Hepatic stellate cell (primary cell): ENCODE measurements around the gene SPOCK3.

Experiments used
- DNase-seq: peaks from one replicate; pipeline ENCODE4 v3.0.0; 2011; ENCODE audit warnings: low spot score

Gene SPOCK3

DNA sequence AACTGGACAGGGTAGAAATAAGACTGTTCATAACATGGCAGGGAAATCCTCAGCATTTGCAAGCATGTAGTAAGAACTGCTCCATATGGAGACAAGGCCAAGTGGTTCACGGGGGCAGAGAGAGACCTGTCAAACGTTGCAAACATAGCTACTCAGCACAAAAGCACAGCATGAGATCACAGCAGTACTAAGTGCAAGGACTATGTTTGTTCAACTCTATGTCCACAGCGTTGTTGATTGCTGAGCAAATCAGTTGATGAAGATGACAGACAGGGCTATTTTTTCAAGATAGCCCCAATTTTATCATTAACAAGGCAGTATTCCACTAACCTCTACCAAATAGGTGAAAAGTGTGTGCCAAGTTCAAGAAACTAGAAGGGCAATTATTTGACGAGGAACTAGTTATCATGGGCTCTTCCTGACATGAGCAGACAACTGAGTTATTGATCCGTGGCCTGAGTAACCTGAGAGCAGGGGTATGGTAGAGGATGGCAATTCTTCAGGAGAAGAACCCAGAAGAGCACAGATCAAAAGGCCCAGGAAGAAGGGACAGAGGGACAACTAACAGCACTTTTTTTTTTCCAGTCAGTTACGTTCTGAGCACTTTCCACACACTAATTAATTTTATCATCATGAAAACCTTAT is 57.4 kb downstream of the SPOCK3 start:
- DNase-seq: no peak

GRCh38 chr4:167171928-167172327 is 62.4 kb downstream of the SPOCK3 start:
- DNase-seq: no peak

DNA sequence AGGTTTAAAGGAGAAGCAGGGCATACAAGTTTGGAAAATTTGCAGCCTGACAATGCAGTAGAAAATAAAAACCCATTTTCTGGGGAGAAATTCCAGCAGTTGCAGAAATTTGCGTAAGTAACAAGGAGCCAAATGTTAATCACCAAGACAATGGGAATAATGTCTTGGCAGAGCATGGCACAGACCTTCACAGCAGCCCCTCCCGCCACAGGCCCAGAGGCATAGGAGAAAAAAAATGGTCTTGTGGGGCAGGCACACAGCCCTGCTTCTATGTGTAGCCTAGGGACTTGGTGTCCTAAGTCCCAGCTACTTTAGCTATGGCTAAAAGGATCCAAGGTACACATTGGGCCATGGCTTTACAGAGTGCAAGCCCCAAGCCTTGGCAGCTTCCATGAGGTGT is 65.7 kb downstream of the SPOCK3 start:
- DNase-seq: no peak

GRCh38 chr4:167150587-167150986 is 83.7 kb downstream of the SPOCK3 start:
- DNase-seq: no peak

DNA sequence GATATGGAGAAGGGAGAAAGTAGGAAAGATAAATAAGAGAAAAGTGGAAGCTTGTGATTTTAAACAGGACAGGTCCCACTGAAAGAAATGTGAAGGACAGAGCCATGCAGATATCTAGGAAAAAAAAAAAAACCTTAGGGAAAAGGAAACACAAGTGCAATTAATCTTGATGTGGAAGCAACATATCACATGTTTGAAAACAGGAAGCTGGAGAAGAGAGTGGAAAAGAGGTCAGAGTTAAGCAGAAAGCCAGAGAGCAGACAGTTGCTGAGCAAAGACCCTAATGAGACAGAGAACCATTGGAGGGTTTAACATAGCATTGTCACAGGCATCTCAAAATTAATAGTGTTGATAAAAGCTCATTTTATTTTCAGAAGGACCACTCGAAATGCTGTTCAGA is 89.7 kb downstream of the SPOCK3 start:
- DNase-seq: no peak

GRCh38 chr4:167143018-167143417 is 91.3 kb downstream of the SPOCK3 start:
- no peak for DNase-seq

DNA sequence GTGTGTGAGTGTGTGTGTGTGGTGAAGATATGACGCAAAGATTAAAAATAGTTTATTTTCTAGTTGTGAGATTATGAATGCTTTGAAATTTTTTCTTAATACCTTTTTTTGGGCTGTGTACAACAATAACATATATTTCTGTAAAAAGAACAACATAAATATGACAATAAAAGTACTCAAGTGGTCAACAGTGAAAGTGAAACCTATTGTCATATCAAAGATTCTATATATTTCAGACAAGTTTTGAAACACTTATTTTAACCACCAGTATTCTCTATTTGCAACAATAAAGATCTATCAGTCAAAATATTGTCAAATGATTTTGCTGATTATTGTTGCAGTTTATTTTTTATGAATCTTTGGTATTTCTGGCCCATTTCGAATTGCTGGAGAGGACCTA is 98.0 kb downstream of the SPOCK3 start:
- DNase-seq: no peak

- DNase-seq: no peak
Measured at GRCh38 chr4:167129146-167129545, 105.1 kb downstream of the SPOCK3 start.

GRCh38 chr4:167119392-167119791 is 114.9 kb downstream of the SPOCK3 start:
- DNase-seq: no peak

DNA sequence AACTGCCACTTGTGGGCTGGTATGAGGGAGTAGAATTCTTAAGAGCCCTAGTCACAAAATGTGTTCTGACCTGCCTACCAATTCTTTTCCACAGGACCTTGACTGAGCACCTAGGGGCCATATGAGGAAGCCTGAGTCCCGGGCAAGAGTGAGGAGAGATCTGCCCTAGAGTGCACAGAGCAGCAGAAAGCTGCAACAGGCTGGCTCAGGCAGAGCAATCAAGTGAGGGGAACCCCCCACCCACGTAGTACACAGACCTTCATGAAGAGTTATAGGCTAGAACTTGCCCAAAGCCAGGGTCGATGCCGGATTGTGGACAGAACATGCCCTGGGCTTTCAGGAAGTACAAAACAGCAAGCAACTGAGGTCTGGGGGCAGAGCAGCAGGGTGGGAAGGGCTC is 117.0 kb downstream of the SPOCK3 start:
- DNase-seq: no peak

DNA sequence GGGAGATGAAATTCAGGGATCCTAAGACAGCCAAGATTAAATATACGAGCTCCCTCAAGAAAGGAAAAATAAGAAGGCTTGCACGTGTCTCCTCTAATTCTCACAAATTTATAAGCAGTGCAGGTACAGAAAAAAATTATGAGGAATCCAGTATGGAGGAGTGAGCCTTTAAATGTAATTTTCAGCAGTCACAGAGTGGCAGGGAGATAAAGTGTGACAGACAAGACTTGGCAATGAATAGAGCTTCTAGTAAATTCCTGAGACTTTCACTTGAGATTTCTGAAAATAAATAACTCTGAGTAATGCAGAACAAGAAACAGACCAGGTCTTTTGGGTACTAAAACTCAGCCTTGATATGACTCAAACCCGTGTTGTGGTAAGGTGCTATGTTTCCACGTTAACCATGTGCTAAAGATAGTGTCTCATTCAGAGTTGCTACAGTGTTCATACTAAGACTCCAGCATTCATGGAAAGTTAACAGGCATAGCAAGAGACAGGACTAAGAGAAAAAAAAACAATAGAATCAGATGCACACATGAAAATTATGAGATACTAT is 119.8 kb downstream of the SPOCK3 start:
- DNase-seq: no peak

DNA sequence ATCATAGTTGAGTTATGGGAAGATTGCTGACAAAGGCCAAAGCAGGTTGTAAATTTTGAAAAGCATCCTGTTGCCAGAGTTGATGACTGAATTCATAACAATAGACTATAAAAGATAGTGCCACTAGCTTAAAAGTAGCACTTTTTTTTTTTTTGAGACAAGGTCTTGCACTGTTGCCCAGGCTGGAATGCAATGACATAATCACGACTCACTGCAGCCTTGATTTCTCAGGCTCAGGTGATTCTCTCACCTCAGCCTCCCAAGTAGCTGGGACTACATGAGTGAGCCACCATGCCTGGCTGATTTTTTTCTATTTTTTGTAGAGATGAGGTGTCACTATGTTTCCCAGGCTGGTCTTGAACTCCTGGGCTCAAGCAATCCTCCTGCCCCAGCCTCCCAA is 122.7 kb downstream of the SPOCK3 start:
- DNase-seq: no peak

DNA sequence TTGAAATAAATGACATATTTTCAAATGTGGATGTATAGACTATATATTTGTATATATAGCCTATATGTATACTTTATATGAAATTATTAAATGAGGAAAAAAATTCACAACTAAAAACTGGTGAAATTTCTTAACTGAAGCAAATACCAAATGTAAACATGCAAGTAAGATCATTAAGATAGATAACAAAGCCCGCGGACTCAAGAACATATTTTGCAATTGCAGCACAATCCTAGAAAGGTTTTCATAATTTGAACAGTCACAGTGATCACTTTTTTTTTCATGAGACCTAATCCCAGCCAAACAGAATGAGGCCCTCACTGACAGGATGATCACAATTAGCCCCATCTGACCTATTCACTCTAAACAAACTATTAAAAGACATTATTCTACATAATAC is 123.2 kb downstream of the SPOCK3 start:
- no peak for DNase-seq

DNA sequence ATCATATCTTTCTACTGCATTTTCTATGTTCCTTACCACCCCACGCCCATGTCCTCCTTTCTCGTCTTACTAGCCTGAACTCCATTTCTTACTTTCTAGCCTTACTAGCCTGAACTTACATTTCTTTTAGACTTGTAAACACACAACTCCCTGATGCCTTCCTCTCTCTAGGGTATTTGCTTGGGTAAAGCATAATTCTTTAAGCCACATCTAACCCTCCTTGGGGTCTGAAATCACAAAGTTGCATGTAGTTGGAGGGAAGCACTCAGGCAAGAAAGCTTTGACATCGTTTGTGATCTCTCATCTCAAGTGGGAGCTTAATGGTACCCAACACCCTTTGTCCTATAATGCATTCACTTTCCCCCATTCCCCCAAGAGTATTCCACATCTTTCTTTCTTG is 124.4 kb downstream of the SPOCK3 start:
- no peak for DNase-seq

DNA sequence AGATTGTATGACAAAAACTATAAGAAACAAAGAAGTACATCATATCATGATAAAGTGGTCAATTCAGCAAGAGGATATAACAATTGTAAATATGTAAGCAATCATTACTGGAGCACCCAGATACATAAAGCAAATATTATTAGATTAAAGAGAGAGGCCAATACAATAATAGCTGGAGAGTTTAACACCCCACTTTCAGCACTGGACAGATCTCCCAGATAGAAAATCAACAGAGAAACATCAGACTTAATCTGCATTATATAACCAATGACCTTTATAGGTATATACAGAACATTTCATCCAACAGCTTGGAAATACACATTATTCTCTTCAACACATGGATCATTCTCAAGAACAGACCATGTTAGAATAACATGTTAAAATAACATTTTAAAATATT is 128.4 kb downstream of the SPOCK3 start:
- no peak for DNase-seq

- no peak for DNase-seq
Measured at GRCh38 chr4:167102475-167102874, 131.8 kb downstream of the SPOCK3 start.

DNA sequence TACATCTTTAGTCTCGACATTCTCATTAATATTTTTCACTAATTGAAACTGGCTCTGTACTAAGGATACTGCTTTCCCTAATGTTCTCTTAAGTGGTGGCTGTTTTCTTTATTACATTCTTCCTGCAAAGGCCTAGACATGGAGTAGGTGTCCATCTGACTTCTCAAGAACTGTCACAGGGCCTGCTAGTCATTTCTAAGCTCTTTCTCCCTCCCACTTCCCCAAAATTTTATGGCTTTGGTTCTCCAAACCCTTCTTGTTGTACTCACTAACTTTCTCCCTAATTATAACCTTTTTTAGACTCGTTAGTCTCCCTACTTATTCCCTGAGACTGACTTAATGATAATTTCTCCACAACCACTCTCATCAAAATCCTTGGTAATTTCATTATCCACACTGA is 133.3 kb downstream of the SPOCK3 start:
- no peak for DNase-seq

GRCh38 chr4:167100120-167100519 is 134.2 kb downstream of the SPOCK3 start:
- no peak for DNase-seq

DNA sequence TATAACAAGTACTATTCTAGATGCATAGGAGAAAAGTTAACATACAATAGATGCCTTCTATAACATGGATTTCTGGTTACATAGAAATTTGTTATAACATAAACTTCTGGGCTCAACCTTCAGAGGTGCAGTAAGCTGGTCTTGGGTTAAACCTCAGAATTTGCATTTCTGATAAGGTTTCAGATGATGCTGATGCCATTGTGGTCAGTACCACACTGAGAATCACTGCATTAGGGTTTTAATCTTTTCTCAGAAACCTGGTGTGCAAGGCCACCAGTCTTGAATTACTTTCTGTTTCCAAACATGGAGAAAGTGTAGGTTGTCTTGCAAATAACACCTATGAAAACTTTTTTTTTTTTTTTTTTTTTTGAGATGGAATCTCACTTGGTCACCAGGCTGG is 146.2 kb downstream of the SPOCK3 start:
- no peak for DNase-seq

GRCh38 chr4:167084321-167084720 is 150.0 kb downstream of the SPOCK3 start:
- DNase-seq: no peak

GRCh38 chr4:167079762-167080161 is 154.5 kb downstream of the SPOCK3 start:
- DNase-seq: no peak

- no peak for DNase-seq
Measured at GRCh38 chr4:167052631-167053091, 181.6 kb downstream of the SPOCK3 start.

DNA sequence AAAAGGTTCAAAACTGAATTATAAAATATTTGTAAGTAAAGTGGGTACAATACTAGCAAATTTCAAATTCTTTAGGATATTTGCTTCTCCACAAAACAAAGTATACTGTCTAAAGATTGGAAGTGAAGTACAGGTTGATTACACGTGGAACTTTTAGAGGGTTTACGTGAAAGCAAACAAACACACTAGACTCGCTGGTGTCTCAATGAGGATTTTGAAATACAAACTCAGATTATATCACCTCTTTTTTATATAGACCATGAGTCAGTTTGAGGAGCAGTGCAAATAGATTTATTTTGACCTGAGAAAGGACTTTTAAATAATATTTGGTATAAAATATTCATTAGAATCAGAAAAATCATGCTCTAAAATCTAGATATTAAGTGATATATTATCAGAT is 185.0 kb downstream of the SPOCK3 start:
- no peak for DNase-seq

DNA sequence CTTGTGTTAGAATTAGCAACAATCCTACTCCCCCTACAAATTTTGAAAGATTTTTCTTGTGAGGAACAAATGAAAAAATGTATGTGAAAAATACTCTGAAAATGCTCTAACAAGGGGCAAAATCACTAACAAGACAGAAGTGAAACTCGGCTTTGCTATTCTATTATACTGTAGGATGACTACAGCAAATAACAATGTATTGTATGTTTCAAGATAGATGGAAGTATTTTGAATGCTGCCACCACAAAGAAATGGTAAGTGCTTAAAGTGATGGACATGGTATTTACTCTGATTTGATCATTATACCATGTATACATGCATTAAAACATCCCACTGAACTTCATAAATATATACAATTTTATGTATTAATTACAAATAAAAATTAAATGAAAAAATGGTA is 192.8 kb downstream of the SPOCK3 start:
- DNase-seq: no peak
